H9 (cell line): ENCODE results near the gene C1orf105. TPM values are rescaled to one million over a fixed set of nuclear protein-coding genes. Genes with fewer than 3 reads are reported as not detected.

ENCODE experiments used
- DNase-seq: peaks from one replicate; pipeline ENCODE4 v3.0.0-alpha.2; 2017
- H2AFZ ChIP-seq: one replicate; pipeline ENCODE4 v1.6.1; 2013; ENCODE audit warnings: mild to moderate bottlenecking, low read length, control low read depth, moderate library complexity
- H2AK5ac ChIP-seq: 2 replicates; pipeline ENCODE4 v1.6.1; 2013; ENCODE audit warnings: low read length, control low read depth, mixed read lengths; ENCODE audit not compliant: insufficient read length
- H2BK120ac ChIP-seq: one replicate; pipeline ENCODE4 v1.6.1; 2013; ENCODE audit warnings: low read depth, mild to moderate bottlenecking, low read length, control low read depth, inconsistent platforms; ENCODE audit not compliant: poor library complexity, severe bottlenecking
- H2BK12ac ChIP-seq: 2 replicates; pipeline ENCODE4 v1.6.1; 2013; ENCODE audit warnings: low read length, control low read depth, mixed read lengths, low read depth; ENCODE audit not compliant: insufficient read length
- H2BK15ac ChIP-seq: 2 replicates; pipeline ENCODE4 v1.6.1; 2013; ENCODE audit warnings: low read depth, low read length, control low read depth
- H2BK20ac ChIP-seq: one replicate; pipeline ENCODE4 v1.6.1; 2013; ENCODE audit warnings: low read depth, mild to moderate bottlenecking, low read length, control low read depth, inconsistent platforms; ENCODE audit not compliant: poor library complexity, severe bottlenecking
- H2BK5ac ChIP-seq: 2 replicates; pipeline ENCODE4 v1.6.1; 2013; ENCODE audit warnings: low read length, control low read depth, mixed read lengths; ENCODE audit not compliant: insufficient read length
- H3K14ac ChIP-seq: 2 replicates; pipeline ENCODE4 v1.6.1; 2013; ENCODE audit warnings: low read length, control low read depth; ENCODE audit not compliant: insufficient read depth
- H3K18ac ChIP-seq: 2 replicates; pipeline ENCODE4 v1.6.1; 2013; ENCODE audit warnings: low read depth, mild to moderate bottlenecking, mixed read lengths, low read length, control low read depth; ENCODE audit not compliant: insufficient read length
- H3K23ac ChIP-seq: 2 replicates; pipeline ENCODE4 v1.6.1; 2013; ENCODE audit warnings: low read length, control low read depth, mixed read lengths, low read depth; ENCODE audit not compliant: insufficient read length
- H3K23me2 ChIP-seq: 2 replicates; pipeline ENCODE4 v1.6.1; 2013; ENCODE audit warnings: low read depth, mild to moderate bottlenecking, mixed read lengths, low read length, control low read depth; ENCODE audit not compliant: insufficient read length, poor library complexity, severe bottlenecking
- H3K27ac ChIP-seq: 2 replicates; pipeline ENCODE4 v1.5.1; 2013; ENCODE audit warnings: low read length, control low read depth, mixed read lengths, low read depth; ENCODE audit not compliant: insufficient read length
- H3K27me3 ChIP-seq: 2 replicates; pipeline ENCODE4 v1.6.1; 2013; ENCODE audit warnings: low read length, control low read depth, inconsistent platforms; ENCODE audit not compliant: insufficient read depth
- H3K4ac ChIP-seq: 2 replicates; pipeline ENCODE4 v1.6.1; 2013; ENCODE audit warnings: low read depth, mild to moderate bottlenecking, control low read depth, inconsistent platforms, low read length, moderate library complexity
- H3K4me1 ChIP-seq: 2 replicates; pipeline ENCODE4 v1.6.1; 2013; ENCODE audit warnings: low read length, control low read depth, inconsistent platforms; ENCODE audit not compliant: insufficient read depth
- H3K4me2 ChIP-seq: 2 replicates; pipeline ENCODE4 v1.6.1; 2013; ENCODE audit warnings: low read length, control low read depth, mixed read lengths; ENCODE audit not compliant: insufficient read length, insufficient read depth
- H3K56ac ChIP-seq: 2 replicates; pipeline ENCODE4 v1.6.1; 2013; ENCODE audit warnings: low read depth, mild to moderate bottlenecking, mixed read lengths, low read length, control low read depth; ENCODE audit not compliant: insufficient read length
- H3K79me1 ChIP-seq: 2 replicates; pipeline ENCODE4 v1.6.1; 2013; ENCODE audit warnings: low read depth, mild to moderate bottlenecking, moderate library complexity, low read length, control low read depth, inconsistent platforms; ENCODE audit not compliant: insufficient read depth, poor library complexity, severe bottlenecking
- H3K79me2 ChIP-seq: 2 replicates; pipeline ENCODE4 v1.6.1; 2013; ENCODE audit warnings: low read length, control low read depth, inconsistent platforms; ENCODE audit not compliant: insufficient read depth
- H3K9ac ChIP-seq: 2 replicates; pipeline ENCODE4 v1.6.1; 2013; ENCODE audit warnings: low read length, control low read depth, mixed read lengths; ENCODE audit not compliant: insufficient read length; ENCODE audit errors: extremely low read depth
- H3K9me3 ChIP-seq: one replicate; pipeline ENCODE4 v1.6.1; 2013; ENCODE audit warnings: low read depth, low read length, inconsistent platforms; ENCODE audit not compliant: control insufficient read depth
- H3T11ph ChIP-seq: one replicate; pipeline ENCODE4 v1.6.1; 2013; ENCODE audit warnings: mild to moderate bottlenecking, low read length, control low read depth, inconsistent platforms
- H4K20me1 ChIP-seq: one replicate; pipeline ENCODE4 v1.6.1; 2013; ENCODE audit not compliant: control insufficient read depth, insufficient read length, insufficient read depth
- H4K5ac ChIP-seq: 2 replicates; pipeline ENCODE4 v1.6.1; 2013; ENCODE audit warnings: low read depth, mild to moderate bottlenecking, mixed read lengths, low read length, control low read depth; ENCODE audit not compliant: insufficient read length
- H4K8ac ChIP-seq: replicated peaks from 2 replicates; pipeline ENCODE4 v1.6.1; 2013; ENCODE audit warnings: low read length, control low read depth, mixed read lengths, low read depth; ENCODE audit not compliant: insufficient read length
- H4K91ac ChIP-seq: 2 replicates; pipeline ENCODE4 v1.6.1; 2013; ENCODE audit warnings: low read depth, mild to moderate bottlenecking, moderate library complexity, mixed read lengths, low read length, control low read depth; ENCODE audit not compliant: insufficient read length
- H3K27ac Mint-ChIP-seq, 3 experiments: 2 replicates in 2 of 3; 3 replicates in 1 of 3; pipeline ENCODE4 v1.8.0; 2020 to 2021; ENCODE audit warnings: mixed read lengths in 3 of 3, mild to moderate bottlenecking in 1 of 3, moderate library complexity in 1 of 3
- H3K27me3 Mint-ChIP-seq: 2 replicates; pipeline ENCODE4 v1.8.0; 2021; ENCODE audit warnings: low read depth, mild to moderate bottlenecking, moderate library complexity, mixed read lengths
- H3K36me3 Mint-ChIP-seq, 3 experiments: 2 replicates in 2 of 3; 3 replicates in 1 of 3; pipeline ENCODE4 v1.8.0; 2020 to 2021; ENCODE audit warnings: low read depth in 3 of 3, mixed read lengths in 3 of 3; ENCODE audit not compliant: insufficient read depth in 1 of 3
- H3K4me1 Mint-ChIP-seq, 2 experiments: 2 replicates each; pipeline ENCODE4 v1.8.0; 2020; ENCODE audit warnings: mixed read lengths in 2 of 2
- H3K4me3 Mint-ChIP-seq, 2 experiments: 2 replicates in 1 of 2; 3 replicates in 1 of 2; pipeline ENCODE4 v1.8.0; 2020 to 2021; ENCODE audit warnings: mild to moderate bottlenecking in 2 of 2, mixed read lengths in 2 of 2, moderate library complexity in 1 of 2
- H3K9me3 Mint-ChIP-seq, 2 experiments: 2 replicates in 1 of 2; 3 replicates in 1 of 2; pipeline ENCODE4 v1.8.0; 2020; ENCODE audit warnings: mild to moderate bottlenecking in 2 of 2, mixed read lengths in 2 of 2, moderate library complexity in 1 of 2
- WGBS: extraction: QIAGEN DNeasy Blood & Tissue Kit; methylation state at CpG from one replicate; pipeline ENCODE4 v1.1.7; 2013; ENCODE audit warnings: missing lambda C conversion rate, low lambda C conversion rate, mixed read lengths; ENCODE audit not compliant: insufficient read length; ENCODE audit errors: extremely low coverage; 5-methylcytosine and 5-hydroxymethylcytosine counted together
- total RNA-seq: library from RNA; stranded (reverse); gene quantifications from 2 replicates; pipeline ENCODE4 v1.2.1, GENCODE V29; 2021
- TF ChIP-seq, protein P1 (sequence below): fragments of 200-600 bp; sonication (generic); conservative IDR thresholded peaks from 3 replicates; pipeline ENCODE4 v1.8.0; 2021; ENCODE audit warnings: antibody characterized with exemption, mild to moderate bottlenecking

C1orf105 gene
- total RNA-seq, 1 experiment from 2014 or later: not detected

- Histone ChIP-seq H4K8ac (no peak overlapping the region), H2BK5ac (no peak overlapping the region), H2BK15ac (no peak overlapping the region), H3K18ac (no peak overlapping the region), H3K4me1 (no peaks in the 10 kb centered on the region), H2AFZ (no peak overlapping the region), H3K14ac (no peak overlapping the region), H3K79me2 (no peaks in the 10 kb centered on the region), H3K9ac (no peak overlapping the region), H3K27me3 (no peaks in the 10 kb centered on the region), H3K9me3 (no peaks in the 10 kb centered on the region), H3T11ph (no peak overlapping the region), H3K23me2 (no peaks in the 10 kb centered on the region), H3K27ac (no peak overlapping the region), H3K23ac (no peak overlapping the region), H3K56ac (no peak overlapping the region), H3K79me1 (no peaks in the 10 kb centered on the region), H4K20me1 (no peaks in the 10 kb centered on the region), H3K4ac (no peak overlapping the region), H2BK120ac (no peak overlapping the region), H2BK12ac (no peak overlapping the region), H2BK20ac (no peak overlapping the region), H4K91ac (no peak overlapping the region), H3K4me2 (no peak overlapping the region), H4K5ac (no peak overlapping the region), H2AK5ac (no peak overlapping the region)
- H3K4me3 Mint-ChIP-seq: no peak overlapping the region
- H3K4me1 Mint-ChIP-seq: no peaks in the 10 kb centered on the region; a peak in 2 of 4 replicates
- H3K36me3 Mint-ChIP-seq: no peaks in the 10 kb centered on the region
- no peak for DNase-seq
- H3K27ac Mint-ChIP-seq: no peak overlapping the region
- H3K9me3 Mint-ChIP-seq: no peaks in the 10 kb centered on the region
- no peaks in the 10 kb centered on the region; the same call in 1 of the 2 replicates for H3K27me3 Mint-ChIP-seq
- TF ChIP-seq, protein P1, sequence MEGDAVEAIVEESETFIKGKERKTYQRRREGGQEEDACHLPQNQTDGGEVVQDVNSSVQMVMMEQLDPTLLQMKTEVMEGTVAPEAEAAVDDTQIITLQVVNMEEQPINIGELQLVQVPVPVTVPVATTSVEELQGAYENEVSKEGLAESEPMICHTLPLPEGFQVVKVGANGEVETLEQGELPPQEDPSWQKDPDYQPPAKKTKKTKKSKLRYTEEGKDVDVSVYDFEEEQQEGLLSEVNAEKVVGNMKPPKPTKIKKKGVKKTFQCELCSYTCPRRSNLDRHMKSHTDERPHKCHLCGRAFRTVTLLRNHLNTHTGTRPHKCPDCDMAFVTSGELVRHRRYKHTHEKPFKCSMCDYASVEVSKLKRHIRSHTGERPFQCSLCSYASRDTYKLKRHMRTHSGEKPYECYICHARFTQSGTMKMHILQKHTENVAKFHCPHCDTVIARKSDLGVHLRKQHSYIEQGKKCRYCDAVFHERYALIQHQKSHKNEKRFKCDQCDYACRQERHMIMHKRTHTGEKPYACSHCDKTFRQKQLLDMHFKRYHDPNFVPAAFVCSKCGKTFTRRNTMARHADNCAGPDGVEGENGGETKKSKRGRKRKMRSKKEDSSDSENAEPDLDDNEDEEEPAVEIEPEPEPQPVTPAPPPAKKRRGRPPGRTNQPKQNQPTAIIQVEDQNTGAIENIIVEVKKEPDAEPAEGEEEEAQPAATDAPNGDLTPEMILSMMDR: no peak
- WGBS: no CpG with 5 or more reads among the region's 5 CpGs
Measured at GRCh38 chr1:172485626-172486025, 65.1 kb downstream of the C1orf105 start.
